ENCODE measurements around the gene SLC8A3.

SLC8A3 gene

GRCh38 chr14:70021548-70022220 is 167.1 kb downstream of the SLC8A3 start:
- Histone ChIP-seq H3K4me1 (ENCODE audit: insufficient read depth, low read length) (no peaks in the 10 kb centered on the region), H3K27me3 (ENCODE audit: insufficient read depth, low read length) (no peaks in the 10 kb centered on the region), H3K9ac (ENCODE audit: low read depth, low read length) (no peak overlapping the region), H3K27ac (ENCODE audit: low read depth, low read length) (no peak overlapping the region), H3K9me3 (ENCODE audit: insufficient read depth, low read depth, low read length) (no peaks in the 10 kb centered on the region), H3K36me3 (ENCODE audit: insufficient read depth, low read length) (no peaks in the 10 kb centered on the region), H3K4me3 (ENCODE audit: low read length) (no peak overlapping the region)
- 92% methylated on average over 8 of the region's 8 CpGs for WGBS

- no peaks in the 10 kb centered on the region for H3K4me1 ChIP-seq (ENCODE audit: insufficient read depth, low read length)
- 71% methylated on average over 8 of the region's 8 CpGs for WGBS
- no peak overlapping the region for H3K9ac ChIP-seq (ENCODE audit: low read depth, low read length)
Measured at GRCh38 chr14:70020352-70021170, 168.2 kb downstream of the SLC8A3 start.

GRCh38 chr14:70019695-70020094 is 169.1 kb downstream of the SLC8A3 start:
- no peaks in the 10 kb centered on the region for H3K27me3 ChIP-seq (ENCODE audit: insufficient read depth, low read length)
- no peaks in the 10 kb centered on the region for H3K9me3 ChIP-seq (ENCODE audit: insufficient read depth, low read depth, low read length)
- H3K4me3 ChIP-seq (ENCODE audit: low read length) = no peak overlapping the region
- H3K4me1 ChIP-seq (ENCODE audit: insufficient read depth, low read length) = no peaks in the 10 kb centered on the region
- H3K9ac ChIP-seq (ENCODE audit: low read depth, low read length) = no peak overlapping the region
- H3K36me3 ChIP-seq (ENCODE audit: insufficient read depth, low read length) = no peaks in the 10 kb centered on the region
- H3K27ac ChIP-seq (ENCODE audit: low read depth, low read length) = no peak overlapping the region

More at GRCh38 chr14:70020352-70021170, 168.2 kb downstream of the SLC8A3 start:
- H3K4me3 ChIP-seq (ENCODE audit: low read length) = no peak overlapping the region
- no peaks in the 10 kb centered on the region for H3K27me3 ChIP-seq (ENCODE audit: insufficient read depth, low read length)
- no peak overlapping the region for H3K27ac ChIP-seq (ENCODE audit: low read depth, low read length)
- H3K36me3 ChIP-seq (ENCODE audit: insufficient read depth, low read length) = no peaks in the 10 kb centered on the region
- no peaks in the 10 kb centered on the region for H3K9me3 ChIP-seq (ENCODE audit: insufficient read depth, low read depth, low read length)

- Histone ChIP-seq H3K27ac (ENCODE audit: low read depth, low read length) (no peak overlapping the region), H3K9me3 (ENCODE audit: insufficient read depth, low read depth, low read length) (no peaks in the 10 kb centered on the region), H3K9ac (ENCODE audit: low read depth, low read length) (no peak overlapping the region), H3K27me3 (ENCODE audit: insufficient read depth, low read length) (no peaks in the 10 kb centered on the region), H3K4me1 (ENCODE audit: insufficient read depth, low read length) (no peaks in the 10 kb centered on the region), H3K36me3 (ENCODE audit: insufficient read depth, low read length) (no peaks in the 10 kb centered on the region), H3K4me3 (ENCODE audit: low read length) (no peak overlapping the region)
- 84% methylated on average over 9 of the region's 9 CpGs for WGBS
Measured at GRCh38 chr14:70018713-70019211, 170.0 kb downstream of the SLC8A3 start.

DNA sequence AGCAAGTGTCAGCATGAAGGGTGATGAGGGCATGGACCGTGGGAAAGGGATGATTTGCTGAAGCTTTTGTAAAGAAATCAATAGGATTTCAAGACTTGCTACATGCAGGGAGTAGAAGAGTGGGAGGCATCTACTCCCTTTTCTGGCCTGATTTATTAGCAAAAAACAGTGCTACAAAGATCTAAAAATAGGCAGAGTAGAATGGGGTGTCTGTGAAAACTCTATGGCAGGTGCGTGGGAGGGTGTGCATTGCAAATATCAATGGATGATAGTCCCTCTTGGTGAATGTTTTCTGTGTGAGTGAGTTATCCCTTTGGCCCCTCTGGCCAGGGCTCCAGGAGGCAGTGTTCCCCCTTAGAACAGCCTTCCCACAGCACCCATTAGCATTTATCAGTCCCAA is 170.5 kb downstream of the SLC8A3 start:
- Histone ChIP-seq H3K9me3 (ENCODE audit: insufficient read depth, low read depth, low read length) (no peaks in the 10 kb centered on the region), H3K9ac (ENCODE audit: low read depth, low read length) (no peak overlapping the region), H3K36me3 (ENCODE audit: insufficient read depth, low read length) (no peaks in the 10 kb centered on the region), H3K27me3 (ENCODE audit: insufficient read depth, low read length) (no peaks in the 10 kb centered on the region), H3K4me3 (ENCODE audit: low read length) (no peak overlapping the region), H3K27ac (ENCODE audit: low read depth, low read length) (no peak overlapping the region), H3K4me1 (ENCODE audit: insufficient read depth, low read length) (no peaks in the 10 kb centered on the region)
- 64% methylated on average over 2 of the region's 2 CpGs for WGBS

GRCh38 chr14:70014406-70015095 is 174.2 kb downstream of the SLC8A3 start:
- H3K27ac ChIP-seq (ENCODE audit: low read depth, low read length) = no peak overlapping the region
- H3K9ac ChIP-seq (ENCODE audit: low read depth, low read length) = no peak overlapping the region
- H3K9me3 ChIP-seq (ENCODE audit: insufficient read depth, low read depth, low read length) = no peaks in the 10 kb centered on the region
- H3K36me3 ChIP-seq (ENCODE audit: insufficient read depth, low read length) = no peaks in the 10 kb centered on the region
- 89% methylated on average over 7 of the region's 7 CpGs for WGBS
- no peaks in the 10 kb centered on the region for H3K27me3 ChIP-seq (ENCODE audit: insufficient read depth, low read length)
- no peak overlapping the region for H3K4me3 ChIP-seq (ENCODE audit: low read length)
- H3K4me1 ChIP-seq (ENCODE audit: insufficient read depth, low read length) = no peaks in the 10 kb centered on the region

GRCh38 chr14:70013271-70013873 is 175.4 kb downstream of the SLC8A3 start:
- H3K9me3 ChIP-seq (ENCODE audit: insufficient read depth, low read depth, low read length) = no peaks in the 10 kb centered on the region
- no peak overlapping the region for H3K27ac ChIP-seq (ENCODE audit: low read depth, low read length)
- 34% methylated on average over 1 of the region's 2 CpGs for WGBS
- peaks cover 7% of the 10 kb centered on the region for H3K4me1 ChIP-seq (ENCODE audit: insufficient read depth, low read length)
- no peaks in the 10 kb centered on the region for H3K36me3 ChIP-seq (ENCODE audit: insufficient read depth, low read length)
- no peak overlapping the region for H3K9ac ChIP-seq (ENCODE audit: low read depth, low read length)
- H3K27me3 ChIP-seq (ENCODE audit: insufficient read depth, low read length) = no peaks in the 10 kb centered on the region
- no peak overlapping the region for H3K4me3 ChIP-seq (ENCODE audit: low read length)

- WGBS = 92% methylated on average over 7 of the region's 7 CpGs
- no peak overlapping the region for H3K27ac ChIP-seq (ENCODE audit: low read depth, low read length)
Measured at GRCh38 chr14:70011708-70012107, 177.0 kb downstream of the SLC8A3 start.

DNA sequence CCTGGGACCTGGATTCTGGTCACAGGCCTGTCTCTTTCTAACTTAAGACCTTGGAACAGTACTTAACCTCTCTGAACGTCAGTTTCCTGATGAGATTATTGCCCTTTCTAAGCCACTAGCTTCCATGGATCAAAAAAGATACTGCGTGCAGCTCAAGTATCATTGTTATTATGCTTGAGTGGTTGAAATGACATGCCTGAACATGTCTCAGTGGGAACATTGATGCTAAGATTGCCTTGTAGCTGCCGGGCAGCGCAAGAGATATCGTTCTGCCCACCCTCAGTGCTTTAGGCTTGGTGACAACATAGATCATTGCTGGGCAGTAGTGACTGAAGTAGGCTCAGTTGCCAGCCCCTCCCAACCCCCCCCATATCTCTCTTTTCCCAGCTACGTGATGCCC is 177.7 kb downstream of the SLC8A3 start:
- H3K9me3 ChIP-seq (ENCODE audit: insufficient read depth, low read depth, low read length) = no peaks in the 10 kb centered on the region
- H3K27me3 ChIP-seq (ENCODE audit: insufficient read depth, low read length) = no peaks in the 10 kb centered on the region
- no peak overlapping the region for H3K27ac ChIP-seq (ENCODE audit: low read depth, low read length)
- no peaks in the 10 kb centered on the region for H3K36me3 ChIP-seq (ENCODE audit: insufficient read depth, low read length)
- H3K4me1 ChIP-seq (ENCODE audit: insufficient read depth, low read length) = peaks cover 8% of the 10 kb centered on the region
- H3K4me3 ChIP-seq (ENCODE audit: low read length) = no peak overlapping the region
- WGBS = 91% methylated on average over 6 of the region's 6 CpGs
- H3K9ac ChIP-seq (ENCODE audit: low read depth, low read length) = no peak overlapping the region

More at GRCh38 chr14:70011708-70012107, 177.0 kb downstream of the SLC8A3 start:
- no peak overlapping the region for H3K4me3 ChIP-seq (ENCODE audit: low read length)
- H3K9me3 ChIP-seq (ENCODE audit: insufficient read depth, low read depth, low read length) = no peaks in the 10 kb centered on the region
- H3K27me3 ChIP-seq (ENCODE audit: insufficient read depth, low read length) = no peaks in the 10 kb centered on the region
- H3K9ac ChIP-seq (ENCODE audit: low read depth, low read length) = no peak overlapping the region
- peaks cover 8% of the 10 kb centered on the region for H3K4me1 ChIP-seq (ENCODE audit: insufficient read depth, low read length)
- H3K36me3 ChIP-seq (ENCODE audit: insufficient read depth, low read length) = no peaks in the 10 kb centered on the region

DNA sequence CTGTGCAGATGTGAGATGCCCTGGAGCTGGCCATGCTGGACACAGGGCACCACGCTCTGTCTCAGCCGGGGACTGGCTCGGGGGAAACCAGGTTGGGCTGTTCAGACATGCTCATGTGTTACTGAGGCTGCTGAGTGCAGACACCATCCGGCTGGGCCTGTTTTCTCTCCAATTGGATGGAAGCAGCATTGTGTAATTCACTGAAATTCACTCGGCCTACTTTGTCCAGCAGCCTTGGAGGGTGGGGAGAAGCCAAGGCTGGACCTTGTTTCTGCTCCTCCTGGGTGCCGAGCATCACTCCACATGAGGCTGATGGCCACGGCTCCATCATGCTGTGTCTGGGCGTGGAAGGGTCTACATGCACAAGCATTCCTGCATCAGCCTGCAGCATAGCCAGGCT is 178.8 kb downstream of the SLC8A3 start:
- WGBS = 92% methylated on average over 7 of the region's 8 CpGs
- peaks cover 13% of the 10 kb centered on the region for H3K4me1 ChIP-seq (ENCODE audit: insufficient read depth, low read length)
- no peak overlapping the region for H3K4me3 ChIP-seq (ENCODE audit: low read length)
- no peaks in the 10 kb centered on the region for H3K27me3 ChIP-seq (ENCODE audit: insufficient read depth, low read length)
- H3K9ac ChIP-seq (ENCODE audit: low read depth, low read length) = no peak overlapping the region
- H3K27ac ChIP-seq (ENCODE audit: low read depth, low read length) = no peak overlapping the region
- no peaks in the 10 kb centered on the region for H3K36me3 ChIP-seq (ENCODE audit: insufficient read depth, low read length)
- H3K9me3 ChIP-seq (ENCODE audit: insufficient read depth, low read depth, low read length) = no peaks in the 10 kb centered on the region
